Measurements from ENCODE around the gene LLCFC1.

Gene LLCFC1

DNA sequence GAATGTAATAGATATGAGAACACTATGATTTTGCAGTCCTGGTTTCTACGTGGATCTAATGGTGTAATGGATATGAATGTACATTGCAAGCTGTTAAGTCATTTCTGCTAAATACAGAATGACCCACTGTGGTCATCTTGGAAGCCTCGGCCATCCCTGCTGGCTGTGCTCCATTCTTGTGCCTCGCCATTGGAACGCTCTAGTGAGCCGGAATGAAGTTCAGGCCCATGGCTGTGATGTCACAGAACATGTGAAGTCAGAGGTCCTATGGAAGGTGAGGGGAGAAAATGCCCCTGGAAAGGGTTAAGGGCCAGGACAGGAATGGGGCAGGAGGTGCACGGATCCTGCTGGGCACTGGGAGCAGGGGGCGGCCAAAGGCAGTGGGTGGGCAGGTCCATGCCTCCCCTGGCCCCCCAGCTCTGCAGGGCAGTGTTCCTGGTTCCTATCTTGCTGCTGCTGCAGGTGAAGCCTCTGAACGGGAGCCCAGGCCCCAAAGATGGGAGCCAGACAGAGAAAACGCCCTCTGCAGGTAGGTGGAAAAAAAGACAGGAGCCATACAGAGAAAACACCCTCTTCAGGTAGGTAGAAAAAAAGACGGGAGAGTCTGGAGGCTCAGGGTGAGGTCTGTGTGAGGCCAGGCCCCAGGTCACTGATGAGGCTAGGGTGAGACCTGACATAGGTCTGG lies at the start of gene LLCFC1:
Gene LLCFC1, plus strand, starts transcription at position 259 of the 685 bp plus-strand sequence. Its CDS starts 138 bp downstream, at position 397.
- DNase-seq = no peak

DNA sequence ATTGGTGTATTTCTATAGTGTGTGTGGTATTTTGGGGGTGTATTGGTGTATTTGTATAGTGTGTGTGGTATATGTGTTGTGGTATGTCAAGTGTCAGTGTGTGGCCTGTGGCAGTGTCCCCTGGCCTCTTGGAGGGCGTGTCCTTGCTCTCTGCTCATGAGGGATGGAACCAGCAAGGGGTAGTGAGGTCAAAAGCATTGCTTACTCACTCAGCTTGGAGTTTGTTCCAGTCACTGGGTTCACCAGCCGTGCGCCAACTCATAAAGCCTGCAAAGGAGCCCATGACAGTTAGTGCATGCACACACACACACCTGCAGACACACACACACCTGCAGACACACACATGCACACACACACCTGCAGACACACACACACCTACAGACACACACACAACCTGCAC lies 49.5 kb upstream of the LLCFC1 start:
- no peak for DNase-seq

DNA sequence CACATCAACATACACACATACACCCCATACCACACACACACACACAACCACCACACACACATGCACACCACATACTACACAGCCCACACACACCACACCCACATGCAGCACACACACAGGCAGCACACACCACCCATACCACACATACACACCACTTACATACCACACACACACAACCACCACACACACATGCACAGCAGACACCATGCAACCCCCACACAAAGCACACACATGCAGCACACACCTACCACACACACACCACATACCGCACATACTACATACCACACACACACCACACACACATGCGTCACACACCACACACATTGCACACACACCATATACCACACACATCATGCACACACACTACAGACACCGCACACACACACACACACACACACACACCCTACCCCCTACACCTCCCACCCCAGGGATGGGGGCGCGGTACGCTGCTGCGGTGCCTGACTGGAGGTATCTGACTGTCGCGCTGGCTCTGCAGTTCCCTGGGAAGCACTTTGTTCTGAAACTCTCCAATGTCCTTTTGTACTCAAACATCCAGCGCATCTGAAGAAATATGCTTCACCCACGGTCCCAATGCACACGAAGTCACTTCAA lies 48.3 kb upstream of the LLCFC1 start:
- DNase-seq = no peak

DNA sequence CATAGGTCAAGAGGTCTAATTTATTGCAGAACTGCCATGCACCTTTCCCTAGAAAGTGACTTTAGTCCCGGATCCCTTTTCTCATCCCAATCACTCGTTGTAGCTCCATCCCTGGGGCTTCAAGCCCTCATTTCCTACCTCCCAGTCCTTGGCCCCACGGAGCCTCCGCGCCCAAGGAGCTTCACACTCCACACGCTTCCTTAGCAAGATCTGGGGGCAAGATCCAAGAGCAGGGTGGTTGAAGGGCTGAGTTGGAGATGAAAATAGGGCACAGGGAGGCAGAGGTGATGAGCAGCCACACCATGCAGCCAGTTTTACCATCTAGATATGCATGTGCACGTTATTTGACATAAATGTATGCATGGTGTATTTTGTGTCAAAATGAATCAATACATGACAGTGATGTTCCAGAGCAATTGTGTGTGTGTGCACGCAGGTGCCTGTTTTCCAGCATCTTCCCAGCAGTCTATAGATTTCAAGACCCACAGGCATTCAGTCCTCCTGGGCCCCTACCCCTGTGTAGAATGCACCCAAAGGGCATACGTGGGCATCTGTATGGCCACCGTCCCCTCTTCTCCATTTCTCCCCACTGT lies 47.7 kb upstream of the LLCFC1 start:
- DNase-seq = no peak

DNA sequence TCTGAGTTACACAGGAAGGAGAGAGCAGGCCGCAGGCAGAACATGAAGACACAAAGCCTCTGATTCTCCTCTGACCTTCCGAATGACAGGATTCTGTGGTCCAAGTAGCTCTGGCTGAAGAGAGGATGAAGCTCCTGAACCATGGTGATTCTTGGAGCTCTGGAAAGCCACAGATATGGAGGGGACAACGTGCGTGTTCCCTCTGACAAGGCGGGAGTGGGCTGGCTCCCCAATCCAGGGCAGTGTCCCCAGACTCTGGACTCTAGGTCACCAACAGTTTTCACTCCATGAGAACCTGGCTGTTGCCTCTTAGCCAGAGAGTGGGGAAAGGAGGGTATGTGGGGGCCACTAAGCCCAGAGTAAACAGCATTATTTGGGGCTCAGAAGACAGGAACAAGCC lies 46.3 kb upstream of the LLCFC1 start:
- no peak for DNase-seq

DNA sequence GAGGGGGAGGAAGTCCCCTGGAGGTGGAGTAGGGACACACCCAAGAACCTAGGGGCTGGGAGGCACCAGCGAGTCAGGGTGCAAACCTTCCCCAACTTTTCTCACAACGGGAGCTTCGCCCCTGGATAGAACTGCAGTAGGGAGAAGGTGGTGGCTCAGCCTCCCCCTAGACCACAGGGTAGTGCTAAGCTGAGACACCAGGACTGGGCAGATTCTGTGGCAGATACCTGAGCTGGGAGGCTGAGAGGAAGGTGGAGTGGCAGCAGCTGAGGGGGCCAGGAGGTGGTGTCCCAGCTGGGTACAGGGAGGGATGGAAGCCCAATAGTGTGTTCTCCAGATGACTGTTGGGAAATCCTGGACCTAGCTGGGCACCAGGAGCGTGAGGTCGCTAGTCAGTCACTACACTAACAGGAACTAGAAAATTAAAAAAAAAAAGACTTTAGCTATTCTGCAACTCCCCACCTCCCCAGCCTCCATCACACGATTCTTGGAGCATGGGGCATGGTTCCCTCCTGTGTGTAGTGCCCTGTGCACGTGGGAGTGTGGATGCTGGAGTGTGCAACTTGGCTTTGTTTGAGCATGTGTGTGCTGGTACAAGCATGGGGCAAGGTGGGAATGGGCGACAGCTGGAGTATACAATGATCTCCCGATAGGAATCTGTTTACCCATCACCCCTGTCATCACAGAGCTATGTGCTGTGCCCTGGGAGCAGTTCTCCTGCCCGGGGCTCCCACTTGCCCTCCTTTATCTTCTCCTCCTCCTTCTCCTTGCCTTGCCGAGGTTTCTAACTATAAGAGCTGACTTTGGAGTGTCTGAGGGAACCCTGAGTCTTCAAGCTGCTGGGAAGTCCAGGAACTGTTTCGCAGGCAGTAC lies 44.9 kb upstream of the LLCFC1 start:
- DNase-seq = no peak

DNA sequence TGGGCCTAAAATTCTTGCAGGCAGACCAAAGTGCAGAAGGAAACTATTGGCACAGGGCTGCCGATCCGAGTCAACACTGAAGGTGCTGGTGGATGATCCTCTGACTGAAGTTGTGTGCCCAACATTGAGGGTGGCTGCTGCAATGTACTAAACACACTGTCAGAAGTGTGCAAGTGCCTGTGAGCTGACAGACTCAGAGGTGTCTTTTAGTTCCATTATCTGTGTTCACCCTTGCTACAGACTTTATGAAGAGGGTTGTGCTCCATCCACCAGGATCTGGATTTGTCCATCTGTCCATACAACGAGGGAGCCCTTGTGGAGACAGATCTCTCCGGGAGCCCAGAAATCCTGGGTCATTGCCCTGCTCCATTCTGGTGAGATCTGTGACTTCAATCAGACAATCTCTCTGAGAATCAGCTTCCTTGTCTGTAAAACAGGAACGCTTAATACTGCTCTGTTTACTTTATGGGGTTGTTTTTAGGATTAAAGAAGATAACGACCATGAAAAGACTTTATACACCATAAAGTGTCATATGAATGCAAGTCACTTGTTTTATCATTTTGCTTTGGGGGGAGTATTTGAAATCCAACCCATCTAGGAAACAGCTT lies 44.2 kb upstream of the LLCFC1 start:
- DNase-seq = no peak

DNA sequence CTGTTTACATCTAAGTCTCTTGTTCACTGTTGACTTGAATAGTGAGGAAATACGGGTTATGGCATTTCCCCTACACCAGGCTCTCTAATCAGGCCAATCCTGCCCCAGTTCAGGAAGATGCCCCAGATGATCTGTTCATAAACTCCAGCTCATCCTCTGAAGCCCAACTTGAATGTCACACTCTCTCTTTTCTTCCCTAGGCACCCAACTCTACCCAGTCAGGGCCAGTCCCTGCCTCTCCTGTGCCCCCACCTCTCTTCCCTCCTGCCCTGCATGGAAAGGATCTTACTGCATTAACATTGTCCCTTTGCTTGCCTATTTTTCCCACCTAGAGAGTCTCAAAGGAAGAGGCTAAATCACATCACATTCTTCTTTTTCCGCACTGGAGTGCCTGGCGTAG lies 43.1 kb upstream of the LLCFC1 start:
- no peak for DNase-seq

DNA sequence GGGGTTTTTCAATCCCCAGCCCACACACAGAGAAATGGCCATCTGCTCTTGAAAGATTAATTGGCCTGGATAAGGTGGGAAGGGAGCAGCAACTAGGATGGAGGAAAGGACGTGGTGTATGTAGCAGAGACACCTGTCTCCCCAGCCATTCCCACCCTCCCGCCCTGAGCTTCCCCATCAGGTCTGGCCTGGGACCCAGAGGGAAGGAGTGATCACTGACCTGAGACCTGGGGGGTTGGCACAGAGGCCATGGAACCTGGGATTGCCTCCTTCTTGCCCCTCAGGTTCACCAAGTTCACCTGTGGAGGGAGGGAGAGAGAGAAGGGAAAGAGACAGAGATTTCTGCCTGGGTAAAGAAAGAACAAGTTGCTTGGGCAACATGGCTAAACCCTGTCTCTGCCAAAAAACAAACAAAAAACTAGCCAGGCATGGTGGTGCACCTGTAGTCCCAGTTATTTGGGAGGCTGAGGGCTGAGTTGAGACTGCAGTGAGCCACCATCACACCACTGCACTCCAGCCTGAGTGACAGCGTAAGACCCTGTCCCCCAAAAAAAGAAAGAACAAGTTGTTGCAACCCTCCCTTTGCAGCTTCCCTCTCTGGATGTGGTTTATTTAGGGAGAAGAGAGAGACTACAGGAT lies 42.4 kb upstream of the LLCFC1 start:
- no peak for DNase-seq

DNA sequence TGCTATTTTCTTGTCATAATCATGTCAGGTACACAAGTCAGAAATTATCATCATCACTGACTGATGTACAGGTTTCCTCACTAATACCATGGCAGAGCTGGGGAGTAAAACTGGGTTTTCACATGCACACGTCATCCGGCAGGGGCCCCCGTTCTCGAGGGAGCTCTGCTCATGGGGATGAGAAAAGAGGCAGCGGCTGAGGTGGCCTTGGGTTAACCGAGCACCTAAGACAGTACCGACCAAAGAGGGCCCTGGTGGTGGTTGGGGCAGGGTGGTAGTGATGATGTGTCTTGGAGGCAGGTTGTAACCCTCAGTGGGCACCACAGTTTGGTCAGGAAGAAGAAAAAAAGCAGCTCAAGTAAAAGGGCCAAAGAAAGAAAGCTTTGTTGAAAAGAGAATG lies 41.6 kb upstream of the LLCFC1 start:
- no peak for DNase-seq

DNA sequence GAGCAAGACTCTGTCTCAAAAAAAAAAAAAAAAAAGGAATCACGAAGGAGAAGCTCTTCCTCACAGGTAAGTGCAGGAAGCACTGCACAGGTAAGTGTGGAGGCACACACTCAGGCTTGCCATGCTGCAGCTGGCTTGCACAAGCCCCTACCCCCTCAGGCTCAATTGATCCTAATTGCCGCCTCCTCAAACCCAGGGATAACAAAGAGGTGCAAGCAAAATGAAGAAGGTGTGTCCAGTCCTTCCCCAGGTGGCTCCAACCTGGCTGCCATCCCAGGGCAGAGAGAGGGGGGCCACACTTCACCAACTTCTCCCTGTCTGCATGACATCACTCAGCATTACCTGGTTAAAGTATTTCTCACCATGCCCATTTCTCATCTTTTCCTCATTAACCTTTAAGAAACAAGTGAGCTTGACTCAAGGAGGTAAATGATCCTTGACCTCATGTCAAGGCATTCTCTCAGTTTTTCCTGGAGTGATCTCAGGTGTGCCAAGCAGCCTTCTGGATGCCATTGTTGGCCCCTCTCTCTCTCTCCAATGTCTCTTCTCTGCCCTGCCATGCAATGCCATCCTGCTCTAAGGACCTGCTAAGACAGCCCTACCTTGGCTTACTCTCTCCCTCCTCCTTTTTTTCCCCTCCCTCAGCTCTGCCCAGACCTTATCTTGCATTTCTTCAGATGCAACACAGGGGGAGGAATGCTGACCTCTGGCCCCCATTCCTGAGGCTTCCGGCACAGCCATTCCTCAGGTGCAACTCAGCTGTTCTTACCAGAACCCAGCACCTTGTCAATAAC lies 40.7 kb upstream of the LLCFC1 start:
- DNase-seq = no peak

DNA sequence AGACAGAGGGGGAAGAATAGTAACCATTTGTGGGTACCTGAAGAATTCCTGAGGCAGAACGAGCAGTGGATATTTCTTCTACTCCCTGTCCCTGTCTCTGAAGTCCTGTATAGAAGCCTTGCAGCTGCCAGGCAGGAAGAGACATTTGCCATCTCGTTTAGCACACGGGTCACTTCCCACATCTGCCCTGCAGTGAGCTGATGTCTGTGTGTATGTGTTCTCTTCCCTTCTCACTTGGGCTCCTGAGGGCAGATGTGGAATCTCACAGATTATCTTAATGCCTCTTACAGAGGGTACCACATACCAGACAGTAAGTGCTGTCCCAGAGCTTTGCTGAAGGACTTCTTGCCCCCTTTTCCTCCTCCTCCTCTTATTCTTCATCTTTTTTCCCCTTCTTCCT lies 39.6 kb upstream of the LLCFC1 start:
- no peak for DNase-seq

DNA sequence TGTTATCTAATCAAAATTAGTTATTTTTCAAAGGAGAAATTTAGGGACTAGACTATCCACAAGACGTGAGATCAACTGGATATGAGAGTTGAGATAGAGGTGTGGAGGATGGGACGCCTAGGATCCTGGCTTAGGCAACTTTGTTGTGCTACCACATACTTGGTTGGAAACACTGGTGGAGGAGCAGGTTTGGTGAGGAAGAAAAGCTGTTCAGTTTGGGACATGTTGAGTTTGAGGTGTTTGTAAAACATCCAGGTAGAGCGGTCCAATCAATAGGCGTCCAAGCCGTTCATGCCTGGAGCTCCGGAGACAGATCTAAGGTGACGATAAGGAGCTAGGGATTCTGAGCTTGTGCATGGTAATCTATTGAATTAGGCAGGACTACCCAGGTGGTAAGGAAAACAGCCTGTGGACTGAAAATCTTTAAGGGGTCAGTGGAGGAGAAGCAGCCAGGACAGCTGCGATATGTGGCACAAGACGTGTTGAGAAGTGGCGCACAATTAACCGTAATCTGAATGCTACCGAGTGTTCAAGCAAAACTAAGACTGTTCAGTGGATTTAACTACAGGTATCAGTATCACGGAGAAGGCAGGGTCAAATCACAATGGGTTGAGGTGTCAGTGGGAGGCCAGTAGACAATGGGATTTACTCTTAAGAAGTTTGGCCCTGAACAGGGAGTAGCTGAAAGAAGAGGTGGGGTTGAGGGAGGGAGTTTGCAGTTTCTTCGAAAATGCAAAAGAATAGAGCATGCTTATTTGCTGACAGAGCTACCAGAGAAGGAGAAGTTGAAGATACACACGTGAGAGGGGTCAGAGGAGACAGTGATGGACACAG lies 37.6 kb upstream of the LLCFC1 start:
- no peak for DNase-seq

DNA sequence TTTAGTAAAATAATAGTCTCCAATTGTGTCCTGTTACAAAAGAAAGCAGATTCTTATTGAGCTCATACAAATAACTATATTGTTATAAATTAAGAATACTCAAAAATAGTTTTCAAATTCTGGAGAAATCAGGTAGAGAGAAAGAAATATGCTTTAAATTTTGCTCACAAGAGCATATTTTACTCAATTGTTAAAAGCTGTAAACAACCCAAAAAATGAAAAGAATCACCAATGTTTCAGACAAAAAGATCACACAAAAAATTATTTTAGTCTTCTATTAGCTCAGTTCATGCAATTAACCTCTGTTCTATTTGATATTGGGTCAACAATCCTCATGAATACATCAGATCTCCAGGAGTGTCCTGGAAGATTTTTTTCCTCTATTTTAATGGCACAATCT lies 35.2 kb upstream of the LLCFC1 start:
- no peak for DNase-seq

DNA sequence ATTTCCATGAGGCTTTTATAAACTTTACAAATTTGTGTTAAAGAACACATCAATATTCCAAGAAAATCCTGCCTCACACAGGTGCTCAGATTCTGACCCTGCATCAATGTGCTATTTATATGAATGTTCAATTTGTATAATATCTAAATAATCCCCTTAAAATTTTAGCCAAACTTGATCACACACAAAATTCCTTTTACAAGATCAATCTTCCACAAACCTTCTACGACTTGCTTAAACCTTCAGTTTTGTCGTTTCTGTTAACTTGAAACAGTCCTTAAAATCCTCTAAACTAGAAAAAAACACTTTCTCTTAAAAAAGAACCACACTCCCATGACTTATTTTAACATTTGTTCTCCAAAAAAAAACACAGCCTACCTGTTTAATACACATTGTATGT lies 33.5 kb upstream of the LLCFC1 start:
- DNase-seq = no peak

DNA sequence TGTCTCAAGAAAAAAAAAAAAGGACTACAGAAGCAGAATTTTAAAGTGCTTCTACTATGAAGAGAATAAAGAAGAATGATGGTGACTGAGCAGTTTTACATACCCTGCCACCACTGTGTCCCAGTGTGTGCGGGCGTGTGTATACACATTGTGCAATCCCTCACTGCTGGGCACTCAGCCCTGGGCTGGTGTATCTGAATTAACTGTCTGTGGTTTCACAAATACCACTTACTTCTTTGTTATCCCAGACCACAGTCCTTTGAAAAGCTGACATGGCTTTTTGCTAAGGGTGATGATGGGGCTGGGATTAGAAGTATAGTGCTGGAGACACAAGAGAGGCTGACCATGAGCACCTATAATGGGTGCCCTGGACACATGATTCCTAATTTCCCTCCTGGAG lies 32.6 kb upstream of the LLCFC1 start:
- no peak for DNase-seq

DNA sequence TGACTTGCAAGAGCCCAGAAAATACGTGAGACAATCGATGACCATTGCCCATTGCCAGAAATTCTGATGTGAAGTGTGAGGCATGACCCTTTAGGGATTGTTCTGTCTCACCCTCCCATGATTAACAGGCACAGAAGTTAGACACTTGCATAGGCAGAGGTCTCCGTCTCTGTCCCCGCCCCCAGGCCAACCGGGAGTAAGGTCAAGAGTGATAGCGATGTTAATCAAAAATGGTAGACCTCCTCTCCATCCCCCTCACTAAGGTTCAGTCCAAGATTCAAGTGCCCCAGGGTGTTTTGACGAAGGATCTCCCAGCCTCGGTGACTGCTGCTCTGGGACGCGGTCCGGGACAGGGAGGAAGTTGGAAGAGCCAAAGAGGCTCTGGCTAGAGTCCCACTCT lies 31.0 kb upstream of the LLCFC1 start:
- no peak for DNase-seq

DNA sequence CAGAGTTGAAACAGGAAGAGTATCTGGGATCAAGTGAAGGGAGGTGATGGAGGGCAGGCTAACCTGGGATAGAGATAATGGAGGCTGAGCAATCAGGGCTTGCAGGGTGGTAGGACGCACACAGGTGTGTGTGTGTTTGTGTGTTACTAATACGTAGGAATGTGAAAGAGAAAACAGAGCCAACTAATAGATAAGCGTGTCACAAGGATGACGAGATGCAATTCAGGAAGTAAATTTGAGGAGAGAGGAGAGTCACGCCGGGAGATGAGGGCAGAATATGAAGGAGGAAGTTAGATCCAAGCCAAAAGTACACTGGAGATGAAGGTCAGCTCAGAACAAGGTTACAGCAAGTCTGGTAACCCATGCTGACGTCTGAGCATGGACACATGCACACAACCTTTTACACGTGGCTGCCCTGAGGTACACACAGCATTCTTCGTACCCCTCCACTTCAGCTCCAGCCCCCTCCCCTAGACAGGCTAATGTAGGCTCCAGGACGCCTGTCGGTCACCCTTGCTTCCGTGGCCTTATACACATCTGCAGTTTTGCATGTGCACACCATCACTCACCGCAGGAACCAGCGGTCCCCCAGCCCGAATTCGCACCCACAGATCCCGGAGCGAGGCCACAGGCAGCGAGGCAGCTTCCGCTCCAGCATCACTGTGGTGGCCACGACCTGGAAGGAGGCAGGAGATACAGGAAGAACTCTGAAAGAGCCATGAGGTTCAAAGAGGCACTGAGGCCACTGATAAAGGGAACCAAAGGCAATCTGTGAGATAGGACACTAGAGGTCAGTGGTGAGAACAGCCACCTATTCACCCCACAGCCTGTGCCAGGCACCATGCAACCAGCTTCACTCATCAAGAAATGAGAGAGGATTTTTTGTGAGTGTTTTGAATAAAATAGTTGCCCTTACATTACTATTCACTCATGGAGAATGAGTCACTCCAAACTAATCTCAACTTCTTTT lies 30.1 kb upstream of the LLCFC1 start:
- DNase-seq = no peak

DNA sequence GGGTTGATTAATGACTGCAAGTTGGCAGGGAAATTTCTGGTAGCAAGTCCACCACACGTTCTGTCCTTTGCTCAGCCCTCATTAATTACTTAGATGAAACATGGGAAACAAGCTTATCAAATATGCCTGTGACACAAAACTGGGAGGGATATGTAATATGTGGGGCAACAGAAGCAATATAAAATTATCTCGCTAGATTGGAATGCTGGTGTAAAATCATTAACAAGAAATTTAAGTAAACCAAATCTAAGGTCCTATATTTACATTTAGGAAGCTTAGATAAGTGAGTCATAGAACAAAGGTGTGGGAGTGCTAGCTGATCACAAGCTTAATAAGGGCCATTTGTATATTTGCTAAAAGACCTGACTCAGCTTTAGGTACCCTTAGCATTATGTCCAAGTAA lies 29.3 kb upstream of the LLCFC1 start:
- DNase-seq = no peak

DNA sequence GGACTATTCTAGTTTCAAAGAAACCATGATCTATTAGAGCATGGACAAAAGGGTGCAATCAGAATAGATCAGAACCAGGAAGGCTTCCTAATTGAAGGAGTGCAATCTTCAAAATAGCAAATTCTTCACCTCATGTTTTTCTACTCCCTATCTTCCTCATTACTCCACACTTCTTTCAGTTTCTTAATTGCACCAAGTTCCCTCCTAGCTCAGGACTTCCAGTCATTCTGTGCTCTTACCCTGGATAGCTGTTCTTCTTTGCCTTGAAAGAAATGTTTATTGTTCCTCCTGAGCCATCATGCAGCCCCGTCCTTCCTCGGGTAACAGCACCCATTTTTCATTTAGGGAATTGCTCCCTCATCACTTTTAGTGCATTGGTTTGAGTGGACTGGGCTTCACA lies 28.8 kb upstream of the LLCFC1 start:
- DNase-seq = no peak

All from fibroblast of skin of right quadriceps (primary cell).